NCI-H187 (cell line): ENCODE results near the gene CNGA4.
"Not testable (repeated sequence)": the region's sequence is repeated elsewhere in the genome, so short reads cannot be mapped to it uniquely, and the experiment has no call there.

Experiments used
- DNase-seq, 2 experiments: peaks; one replicate each; lab custom pipeline; 2025; lab: John Stamatoyannopoulos, UW

CNGA4 gene

GRCh38 chr11:6225896-6226295, 13.0 kb upstream of the CNGA4 start:
- DNase-seq: no peak

- DNase-seq: no peak
Measured at GRCh38 chr11:6228520-6228919, 10.4 kb upstream of the CNGA4 start.

- no peak for DNase-seq
Measured at GRCh38 chr11:6229911-6230310, 9.0 kb upstream of the CNGA4 start.

- no peak for DNase-seq
Measured at GRCh38 chr11:6232899-6233298, 6.0 kb upstream of the CNGA4 start.

- DNase-seq: no peak
Measured at GRCh38 chr11:6233984-6234386, 4.9 kb upstream of the CNGA4 start.

- peak; percentile 98 to 100 for DNase-seq
Measured at GRCh38 chr11:6234387-6235107, 4.3 kb upstream of the CNGA4 start, which contains the start of gene FHIP1B. Gene FHIP1B, minus strand, starts transcription at chr11:6234636. Its CDS starts 10,120 bp downstream, at chr11:6224516.

- DNase-seq: no peak
Measured at GRCh38 chr11:6237266-6237665, 1.6 kb upstream of the CNGA4 start.

- no peak for DNase-seq
Measured at GRCh38 chr11:6237761-6238302, 1.1 kb upstream of the CNGA4 start.

- DNase-seq: no peak
Measured at GRCh38 chr11:6240139-6240538, 1.2 kb downstream of the CNGA4 start.

GRCh38 chr11:6240781-6241180, 1.9 kb downstream of the CNGA4 start:
- no peak for DNase-seq

- no peak for DNase-seq
Measured at GRCh38 chr11:6241316-6241715, 2.4 kb downstream of the CNGA4 start.

- no peak for DNase-seq
Measured at GRCh38 chr11:6245536-6245935, 6.6 kb downstream of the CNGA4 start.

- DNase-seq: no peak
Measured at GRCh38 chr11:6248248-6248647, 9.4 kb downstream of the CNGA4 start.

GRCh38 chr11:6248897-6249296, 10.0 kb downstream of the CNGA4 start:
- DNase-seq: not testable (repeated sequence)

GRCh38 chr11:6249770-6250555, 11.1 kb downstream of the CNGA4 start:
- no peak for DNase-seq

- peak; percentile 8 to 19 for DNase-seq
Measured at GRCh38 chr11:6251120-6251733, 12.3 kb downstream of the CNGA4 start.

GRCh38 chr11:6251990-6252473, 13.1 kb downstream of the CNGA4 start:
- no peak for DNase-seq

- DNase-seq: no peak
Measured at GRCh38 chr11:6253197-6253596, 14.3 kb downstream of the CNGA4 start.

- DNase-seq: no peak
Measured at GRCh38 chr11:6258141-6258540, 19.3 kb downstream of the CNGA4 start.

GRCh38 chr11:6258571-6259081, 19.7 kb downstream of the CNGA4 start:
- DNase-seq: no peak

- no peak for DNase-seq
Measured at GRCh38 chr11:6260207-6260726, 21.4 kb downstream of the CNGA4 start.

- no peak for DNase-seq
Measured at GRCh38 chr11:6263662-6264061, 24.8 kb downstream of the CNGA4 start.
